SH-SY5Y (cell line): Measurements from ENCODE around the gene NTHL1.

Source experiments
- GATA2 ChIP-seq: IDR thresholded peaks from 2 replicates; pipeline ENCODE4 v1.6.1; 2011; ENCODE audit warnings: mild to moderate bottlenecking, low read depth, low read length
- GATA3 ChIP-seq: IDR thresholded peaks from 2 replicates; pipeline ENCODE4 v1.6.1; 2011; ENCODE audit warnings: low read depth, mild to moderate bottlenecking, low read length, moderate library complexity

DNA sequence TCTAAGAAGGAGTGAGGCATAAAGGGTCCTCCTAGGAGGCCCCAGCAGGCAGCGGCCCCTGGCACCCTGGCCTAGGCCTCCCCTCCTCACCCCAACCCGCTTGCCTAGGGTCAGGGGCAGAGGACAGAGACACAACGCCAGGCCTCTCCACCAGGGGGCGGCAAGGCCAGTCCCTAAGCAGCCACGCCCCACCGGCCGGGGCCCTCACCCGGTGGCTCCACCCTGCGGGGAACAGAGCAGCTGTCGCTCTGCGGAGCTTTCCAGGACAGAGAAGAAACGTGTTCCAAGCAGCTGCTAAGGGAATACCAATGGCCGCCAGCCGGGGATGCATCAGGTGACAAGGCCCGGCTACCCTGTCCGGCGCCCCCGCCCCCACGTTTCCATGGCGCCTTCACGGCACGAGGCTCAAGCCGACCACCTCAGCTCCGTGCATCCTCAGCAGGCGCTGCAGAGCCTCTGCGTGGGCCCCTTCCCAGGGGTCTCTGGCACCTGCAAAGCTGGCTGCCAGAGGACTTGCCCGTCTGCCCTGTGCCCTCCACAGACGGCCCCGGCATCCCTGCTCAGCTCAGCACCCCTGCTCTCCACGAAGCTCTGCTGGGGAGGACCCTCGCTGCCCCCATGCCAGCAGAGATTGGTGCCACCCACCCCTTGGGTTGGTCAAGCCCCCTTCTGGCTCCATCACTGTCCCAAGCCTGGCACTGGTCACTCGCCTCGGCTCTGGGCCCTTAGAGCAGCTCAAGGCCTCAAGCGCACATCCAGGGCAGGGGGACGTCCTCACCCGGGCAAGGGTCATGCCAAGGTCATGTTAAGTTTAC, 43.6 kb downstream of the NTHL1 start:
- TF ChIP-seq GATA3: no peak
- TF ChIP-seq GATA2: no peak
